HG02981 (cell line): ENCODE results near the gene PKP1.
"Not testable (repeated sequence)": the region's sequence is repeated elsewhere in the genome, so short reads cannot be mapped to it uniquely, and the experiment has no call there.

Source experiments
- ATAC-seq: cut with Tn5 transposase; IDR thresholded peaks from one replicate; pipeline ENCODE4 v1.9.1; 2021; ENCODE audit warnings: mild to moderate bottlenecking, moderate library complexity; ENCODE audit not compliant: unreplicated experiment

The PKP1 gene, protein sequence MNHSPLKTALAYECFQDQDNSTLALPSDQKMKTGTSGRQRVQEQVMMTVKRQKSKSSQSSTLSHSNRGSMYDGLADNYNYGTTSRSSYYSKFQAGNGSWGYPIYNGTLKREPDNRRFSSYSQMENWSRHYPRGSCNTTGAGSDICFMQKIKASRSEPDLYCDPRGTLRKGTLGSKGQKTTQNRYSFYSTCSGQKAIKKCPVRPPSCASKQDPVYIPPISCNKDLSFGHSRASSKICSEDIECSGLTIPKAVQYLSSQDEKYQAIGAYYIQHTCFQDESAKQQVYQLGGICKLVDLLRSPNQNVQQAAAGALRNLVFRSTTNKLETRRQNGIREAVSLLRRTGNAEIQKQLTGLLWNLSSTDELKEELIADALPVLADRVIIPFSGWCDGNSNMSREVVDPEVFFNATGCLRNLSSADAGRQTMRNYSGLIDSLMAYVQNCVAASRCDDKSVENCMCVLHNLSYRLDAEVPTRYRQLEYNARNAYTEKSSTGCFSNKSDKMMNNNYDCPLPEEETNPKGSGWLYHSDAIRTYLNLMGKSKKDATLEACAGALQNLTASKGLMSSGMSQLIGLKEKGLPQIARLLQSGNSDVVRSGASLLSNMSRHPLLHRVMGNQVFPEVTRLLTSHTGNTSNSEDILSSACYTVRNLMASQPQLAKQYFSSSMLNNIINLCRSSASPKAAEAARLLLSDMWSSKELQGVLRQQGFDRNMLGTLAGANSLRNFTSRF

DNA sequence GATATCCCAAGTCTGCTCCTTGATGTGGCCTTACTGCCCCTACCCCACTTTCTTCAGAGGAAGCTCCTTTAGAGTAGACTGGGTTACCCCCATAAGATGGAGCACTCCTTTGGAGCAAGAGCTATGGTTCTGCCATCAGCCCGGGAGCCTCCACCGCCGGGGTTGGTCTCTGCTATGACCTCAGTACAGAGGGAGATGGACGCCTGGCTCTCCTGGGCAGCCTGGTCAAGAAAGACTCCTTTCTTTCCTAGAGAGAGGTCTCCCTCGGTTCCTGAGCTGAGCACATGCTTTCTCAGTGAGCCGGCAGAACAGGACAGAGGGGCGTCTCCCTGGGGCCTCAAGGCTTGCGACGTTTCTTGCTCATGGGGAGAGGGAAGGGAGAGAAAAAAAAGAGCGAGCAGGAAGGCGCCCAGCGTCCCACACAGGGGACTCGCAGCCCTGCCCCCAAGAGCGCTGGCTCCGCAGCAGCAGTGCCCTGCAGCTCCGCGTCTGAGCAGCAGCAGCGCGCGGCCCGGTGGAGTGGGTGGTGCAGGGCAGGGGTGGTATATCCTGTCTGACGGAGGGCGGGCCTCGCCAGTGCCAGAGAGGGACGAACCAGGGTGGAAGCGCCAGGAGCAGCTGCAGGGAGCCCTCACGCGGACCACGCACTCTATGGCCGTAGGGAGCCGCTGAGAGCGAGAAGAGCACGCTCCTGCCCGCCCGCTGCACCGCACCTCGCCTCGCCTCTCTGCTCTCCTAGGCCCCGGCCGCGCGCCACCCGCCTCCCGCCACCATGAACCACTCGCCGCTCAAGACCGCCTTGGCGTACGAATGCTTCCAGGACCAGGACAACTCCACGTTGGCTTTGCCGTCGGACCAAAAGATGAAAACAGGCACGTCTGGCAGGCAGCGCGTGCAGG lies at the start of gene PKP1:
Gene PKP1, plus strand, starts transcription at position 576 of the 899 bp plus-strand sequence. Its CDS starts 197 bp downstream, at position 773.
- no peak for ATAC-seq

DNA sequence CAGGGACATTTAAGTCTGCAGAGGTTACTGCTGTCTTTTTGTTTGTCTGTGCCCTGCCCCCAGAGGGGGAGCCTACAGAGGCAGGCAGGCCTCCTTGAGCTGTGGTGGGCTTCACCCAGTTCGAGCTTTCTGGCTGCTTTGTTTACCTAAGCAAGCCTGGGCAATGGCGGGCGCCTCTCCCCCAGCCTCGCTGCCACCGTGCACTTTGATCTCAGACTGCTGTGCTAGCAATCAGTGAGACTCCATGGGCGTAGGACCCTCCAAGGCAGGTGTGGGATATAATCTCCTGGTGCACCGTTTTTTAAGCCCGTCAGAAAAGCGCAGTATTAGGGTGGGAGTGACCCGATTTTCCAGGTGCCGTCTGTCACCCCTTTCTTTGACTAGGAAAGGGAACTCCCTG lies 43.7 kb upstream of the PKP1 start:
- ATAC-seq: not testable (repeated sequence)

DNA sequence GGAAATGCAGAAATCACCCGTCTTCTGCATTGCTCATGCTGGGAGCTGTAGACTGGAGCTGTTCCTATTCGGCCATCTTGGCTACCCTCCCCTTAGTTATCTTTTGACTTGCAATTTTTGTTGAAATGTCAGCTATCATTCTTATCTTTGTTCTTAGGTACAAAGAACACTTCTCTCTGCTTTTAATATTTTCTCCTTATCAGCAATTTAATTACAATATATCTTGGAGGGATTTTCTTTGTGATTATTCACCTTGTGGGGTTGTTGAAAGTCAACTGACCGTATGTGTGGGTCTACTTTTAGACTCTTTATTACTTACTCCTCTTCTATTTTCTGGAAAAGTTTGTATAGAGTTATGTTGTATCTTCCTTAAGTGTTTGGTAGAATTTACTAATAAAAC lies 43.1 kb upstream of the PKP1 start:
- no peak for ATAC-seq

DNA sequence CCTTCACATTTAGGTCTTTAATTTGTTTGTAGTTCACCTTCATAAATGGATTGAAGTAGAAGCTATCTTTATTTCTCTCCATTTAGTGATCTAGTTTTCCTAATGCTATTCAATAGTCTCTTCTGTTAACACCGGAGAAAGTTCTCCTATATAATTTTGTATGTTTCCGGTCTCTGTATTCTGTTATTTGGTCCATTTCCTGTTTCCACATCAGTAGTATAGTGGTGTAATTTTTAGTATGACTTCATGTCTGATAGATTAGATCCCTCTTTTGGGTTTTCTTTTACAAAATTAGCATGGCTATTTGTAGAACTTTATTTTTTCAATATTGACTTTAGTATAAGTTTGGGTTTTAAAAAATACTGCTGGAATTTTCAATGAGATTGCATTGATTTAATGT lies 41.6 kb upstream of the PKP1 start:
- ATAC-seq: no peak

DNA sequence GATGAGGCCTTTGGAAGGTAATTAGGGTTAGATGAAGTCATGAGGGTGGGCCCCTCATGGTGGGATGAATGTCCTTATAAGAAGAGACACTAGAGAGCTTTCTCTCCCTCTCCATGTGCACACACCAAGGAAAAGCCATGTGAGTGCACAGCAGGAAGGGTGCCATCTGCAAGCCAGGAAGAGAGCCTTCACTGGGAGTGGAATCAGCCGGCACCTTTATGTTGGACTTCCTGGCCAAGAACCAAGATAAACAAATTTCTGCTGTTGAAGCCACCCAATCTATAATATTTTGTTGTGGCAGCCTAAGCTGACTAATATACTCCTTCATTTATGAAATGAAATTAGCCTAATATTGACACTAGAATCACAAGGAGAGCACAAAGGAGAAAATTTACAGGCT lies 38.2 kb upstream of the PKP1 start:
- no peak for ATAC-seq

DNA sequence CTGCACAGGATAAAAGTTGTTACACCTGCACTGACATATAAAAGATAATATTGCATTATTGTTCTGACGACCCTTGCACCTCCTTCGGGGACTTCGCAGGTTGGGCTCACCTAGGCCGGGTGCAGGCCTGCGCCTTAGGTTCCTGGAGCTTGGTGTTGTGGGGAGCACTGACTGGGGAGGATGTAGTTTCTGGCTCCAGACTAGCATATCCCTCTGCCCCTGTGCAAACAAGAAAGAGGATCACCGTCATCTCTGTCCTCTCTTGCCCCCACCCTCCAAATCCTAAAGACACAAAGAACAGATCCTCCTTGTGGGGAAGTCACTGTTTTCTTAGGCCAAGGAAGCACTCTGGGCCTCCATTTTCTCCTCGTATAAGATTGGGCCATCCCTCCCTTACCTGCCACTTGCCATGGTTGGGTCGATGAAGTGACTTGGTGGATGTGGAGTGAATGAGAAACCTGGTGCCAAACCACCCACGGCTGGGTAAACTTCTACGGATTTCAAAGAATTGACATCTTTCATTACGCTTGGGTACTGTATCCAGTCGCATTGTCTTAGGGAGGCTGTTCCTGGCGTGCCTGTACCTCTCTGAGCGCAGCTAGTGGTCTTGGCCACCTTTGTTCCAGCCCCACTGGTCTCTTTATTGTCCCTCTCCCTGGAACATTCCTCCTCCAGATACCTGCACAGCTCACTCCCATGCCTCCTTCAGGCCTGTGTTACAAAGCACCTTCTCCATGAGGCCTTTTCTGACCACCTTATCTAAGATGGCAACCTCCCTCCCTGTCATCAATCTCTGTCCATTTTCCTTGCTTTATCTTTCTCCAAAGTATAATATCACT lies 34.4 kb upstream of the PKP1 start:
- ATAC-seq: no peak

DNA sequence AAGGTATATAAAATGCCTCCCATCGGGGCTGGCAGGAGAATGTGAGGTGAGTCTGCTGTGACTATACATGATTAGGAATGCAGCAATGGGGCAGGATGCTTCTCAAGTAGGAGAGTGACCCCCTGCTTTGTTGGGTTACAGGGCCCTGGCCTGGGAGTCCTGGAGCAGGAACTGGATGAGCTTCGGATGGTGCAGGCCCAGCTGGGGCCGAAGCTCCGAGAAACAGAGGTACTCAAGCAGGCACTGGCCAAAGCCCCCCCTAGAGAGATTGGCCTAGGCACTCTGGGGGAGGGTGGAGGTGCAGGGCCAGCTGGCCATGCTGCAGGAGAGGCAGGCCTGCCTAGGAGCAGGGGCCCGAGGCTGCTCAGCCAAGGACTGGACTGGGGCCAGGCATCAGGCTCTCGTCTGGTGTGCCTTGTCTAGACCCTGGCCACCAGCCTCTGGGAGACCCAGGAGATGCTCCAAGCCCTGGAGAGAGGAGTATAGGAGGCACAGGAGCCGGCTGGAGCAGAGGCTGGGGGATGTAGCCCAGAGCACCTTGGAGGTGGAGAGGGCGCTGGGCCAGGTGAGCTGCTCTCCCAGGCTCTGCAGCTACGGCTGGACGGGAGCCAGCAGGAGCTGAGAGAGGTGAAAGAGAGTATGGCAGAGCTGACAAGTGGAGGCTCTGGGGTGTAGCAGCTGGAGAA lies 32.8 kb upstream of the PKP1 start:
- no peak for ATAC-seq

DNA sequence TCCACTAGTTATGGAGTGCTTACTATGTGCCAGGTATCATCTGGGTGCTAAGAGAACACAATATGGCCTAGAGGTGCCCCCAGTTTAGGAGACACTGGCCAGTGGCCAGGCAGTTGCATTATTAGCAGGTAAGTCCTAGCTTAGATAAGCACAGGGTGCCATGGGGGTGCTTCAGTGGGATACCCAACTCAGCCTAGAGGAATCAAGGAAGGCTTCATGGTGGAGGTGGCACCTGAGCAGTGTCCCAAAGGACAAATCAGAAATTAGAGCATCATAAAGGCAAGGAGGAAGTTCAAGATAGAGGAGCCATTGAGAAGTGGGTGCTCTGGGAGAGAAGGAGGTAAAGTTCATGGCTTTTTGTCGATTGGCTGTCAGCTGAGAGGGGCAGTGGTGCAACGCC lies 31.9 kb upstream of the PKP1 start:
- no peak for ATAC-seq

DNA sequence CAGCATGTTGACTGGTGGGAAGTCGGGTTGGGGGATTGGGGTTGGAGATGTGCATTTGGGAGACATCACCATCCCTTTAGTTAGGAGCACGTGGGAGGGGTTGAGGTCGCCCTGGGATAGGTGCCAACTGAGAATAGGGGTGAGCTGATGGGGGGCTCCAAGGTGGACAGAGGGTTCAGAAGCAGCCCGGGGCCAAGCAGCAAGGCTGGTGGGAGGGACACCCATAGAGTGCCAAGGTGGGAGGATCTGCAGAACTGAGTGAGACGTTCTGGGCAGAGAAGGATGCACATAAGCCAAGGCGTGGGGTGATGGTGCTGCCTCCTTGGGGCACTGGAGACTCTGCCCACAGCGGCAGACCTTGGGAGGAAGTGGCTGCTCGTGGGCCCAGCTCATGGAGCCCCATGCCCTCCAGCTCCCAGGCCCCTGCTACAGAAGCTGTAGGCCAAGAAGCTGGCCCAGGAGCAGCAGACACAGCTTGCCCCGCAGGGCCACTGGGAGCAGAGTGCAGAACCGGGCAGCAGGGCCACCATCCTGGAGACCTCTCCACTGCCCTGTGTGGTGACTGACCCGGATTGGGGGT lies 31.4 kb upstream of the PKP1 start:
- ATAC-seq: no peak

DNA sequence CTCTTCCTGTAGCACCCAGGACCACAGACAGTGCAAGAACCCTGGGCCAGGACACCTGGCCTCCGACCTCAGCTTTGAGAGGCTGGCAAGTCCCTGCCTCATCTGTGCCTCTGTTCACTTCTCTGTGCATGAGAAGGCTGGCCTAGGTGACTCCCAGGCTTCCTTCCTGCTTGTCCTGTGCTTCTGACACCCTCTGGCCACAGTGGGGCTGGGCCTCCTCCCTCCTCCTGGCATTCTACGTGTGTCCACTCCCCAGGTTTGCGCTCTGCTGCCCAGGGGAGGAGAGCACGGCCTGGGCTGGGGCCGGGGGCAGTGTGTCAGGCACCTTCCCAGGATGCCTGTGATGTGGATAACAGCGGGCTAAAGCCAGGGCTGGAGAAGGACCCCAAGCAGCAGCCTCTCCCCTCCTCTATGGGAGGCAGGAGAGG lies 30.3 kb upstream of the PKP1 start:
- no peak for ATAC-seq

DNA sequence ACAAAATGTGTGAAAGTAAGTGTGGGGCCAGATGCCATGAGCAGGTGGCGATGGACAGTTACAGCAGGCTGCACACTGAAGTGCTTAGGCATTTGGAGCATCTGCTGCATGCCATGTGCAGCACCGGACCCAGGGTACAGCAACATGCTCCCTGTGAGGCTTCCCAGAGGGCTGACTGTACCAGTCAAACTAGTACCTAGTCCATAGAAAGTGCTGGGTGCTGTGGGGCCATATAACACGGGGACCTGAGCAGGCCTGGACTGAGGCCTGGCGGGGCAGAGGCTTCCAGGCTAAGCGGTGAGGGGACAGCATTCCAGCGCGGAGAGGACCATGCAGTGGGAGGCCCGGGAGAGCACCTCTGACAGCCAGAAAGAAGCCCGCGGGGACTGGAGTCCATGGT lies 29.9 kb upstream of the PKP1 start:
- ATAC-seq: no peak

DNA sequence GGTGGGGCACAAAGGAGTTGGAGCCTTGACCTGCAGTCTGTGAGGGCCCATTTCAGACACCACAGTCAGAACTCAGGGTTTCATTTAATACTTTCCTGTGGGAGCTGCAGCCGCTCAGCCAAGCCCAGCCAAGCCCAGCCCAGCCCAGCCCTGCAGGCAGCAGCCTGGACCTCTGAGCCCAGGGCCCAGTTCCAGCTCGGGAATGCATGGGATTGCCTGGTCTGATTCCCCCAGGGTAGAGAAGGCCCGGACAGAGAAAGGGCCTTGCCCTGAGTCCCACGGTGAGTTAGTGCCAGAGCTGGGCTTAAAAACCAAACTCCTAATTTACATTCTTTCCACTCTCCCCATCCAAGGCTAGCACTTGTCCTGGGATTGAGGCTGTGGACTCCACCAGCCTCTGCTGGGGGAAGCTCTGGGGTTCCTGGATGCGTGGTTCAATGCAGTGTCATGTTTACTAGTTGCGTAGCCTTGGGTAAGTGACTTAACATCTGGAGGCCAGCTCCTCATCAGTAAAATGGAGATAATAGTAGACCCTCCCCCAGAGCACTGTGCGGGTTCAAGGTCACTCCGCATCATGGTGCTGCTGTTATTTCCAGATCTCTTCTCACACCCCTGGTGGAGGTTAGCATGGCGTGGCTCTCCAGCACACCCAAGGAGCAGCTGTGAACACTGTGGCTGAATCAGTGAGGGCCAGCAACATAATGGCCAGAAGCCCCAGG lies 29.2 kb upstream of the PKP1 start:
- ATAC-seq: no peak

DNA sequence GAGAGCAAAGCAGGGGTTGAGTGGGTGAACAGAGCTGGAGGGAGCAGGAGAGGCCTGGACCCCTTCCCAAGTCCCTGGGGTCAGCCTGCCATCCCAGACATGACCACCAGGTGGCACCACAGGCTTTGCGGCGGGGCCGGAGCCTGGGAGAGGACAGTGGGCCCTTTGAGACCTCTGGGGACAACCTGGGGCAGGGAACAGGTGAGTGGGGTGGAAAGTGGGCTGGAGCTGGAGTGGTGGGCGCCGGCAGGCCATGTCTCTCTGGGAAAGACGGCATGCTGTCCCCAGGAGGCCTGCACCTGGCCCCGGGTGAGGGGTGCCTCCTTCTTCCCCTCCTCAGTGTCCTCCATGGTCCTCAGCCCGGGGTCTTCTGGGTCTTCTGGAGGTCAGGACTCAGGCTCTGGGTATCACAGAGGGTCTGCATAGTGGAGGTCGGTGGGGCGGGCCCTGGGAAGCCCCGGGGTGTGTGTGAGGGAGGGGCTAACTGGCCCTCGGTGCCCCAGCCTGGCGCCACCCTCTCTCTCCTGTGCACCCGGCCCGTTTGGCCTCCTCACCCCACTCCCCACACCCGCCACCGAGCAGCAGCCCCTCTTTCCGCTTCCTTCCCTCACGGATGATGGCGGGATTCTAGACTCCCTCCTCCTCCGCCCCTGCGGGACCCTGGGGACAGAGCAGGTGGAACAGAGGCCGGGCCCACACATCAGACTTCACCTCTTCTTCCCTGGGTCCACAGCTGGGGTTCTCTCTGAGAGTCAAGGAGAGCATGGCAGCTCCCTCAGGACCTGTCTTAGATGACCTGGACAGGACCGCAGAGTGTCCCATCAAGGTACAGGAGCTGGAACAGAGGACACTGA lies 28.5 kb upstream of the PKP1 start:
- ATAC-seq: no peak

DNA sequence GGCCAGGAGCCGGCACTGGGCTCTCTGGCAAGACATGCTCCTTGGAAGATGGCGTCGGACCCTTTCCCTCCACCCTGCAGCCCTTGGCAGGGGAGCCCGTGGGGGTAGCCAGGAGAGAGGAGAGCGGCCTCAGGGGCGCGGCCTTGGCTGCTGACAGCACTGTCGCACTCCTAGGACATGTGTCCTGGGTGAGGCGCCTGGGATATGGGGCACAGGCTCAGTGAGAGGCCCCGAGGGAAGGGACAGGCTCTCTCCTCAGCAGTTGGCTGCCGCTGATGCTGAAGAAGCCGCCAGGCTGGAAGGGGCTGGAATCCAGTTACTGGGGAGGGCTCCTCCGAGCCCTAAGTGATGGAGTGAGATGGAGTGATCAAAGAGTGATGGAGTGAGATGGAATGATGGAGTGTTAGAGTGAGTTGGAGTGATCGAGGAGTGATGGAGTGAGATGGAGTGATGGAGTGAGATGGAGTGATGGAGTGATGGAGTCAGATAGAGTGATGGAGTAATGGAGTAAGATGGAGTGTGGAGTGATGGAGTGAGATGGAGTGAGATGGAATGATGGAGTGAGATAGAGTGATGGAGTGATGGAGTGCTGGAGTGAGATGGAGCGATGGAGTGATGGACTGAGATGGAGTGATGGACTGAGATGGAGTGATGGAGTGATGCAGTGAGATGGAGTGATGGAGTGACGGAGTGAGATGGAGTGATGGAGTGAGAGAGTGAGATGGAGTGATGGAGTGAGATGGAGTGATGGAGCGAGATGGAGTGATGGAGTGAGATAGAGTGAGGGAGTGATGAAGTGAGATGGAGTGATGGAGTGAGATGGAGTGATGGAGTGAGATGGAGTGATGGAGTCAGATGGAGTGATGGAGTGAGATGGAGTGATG lies 27.6 kb upstream of the PKP1 start:
- no peak for ATAC-seq

DNA sequence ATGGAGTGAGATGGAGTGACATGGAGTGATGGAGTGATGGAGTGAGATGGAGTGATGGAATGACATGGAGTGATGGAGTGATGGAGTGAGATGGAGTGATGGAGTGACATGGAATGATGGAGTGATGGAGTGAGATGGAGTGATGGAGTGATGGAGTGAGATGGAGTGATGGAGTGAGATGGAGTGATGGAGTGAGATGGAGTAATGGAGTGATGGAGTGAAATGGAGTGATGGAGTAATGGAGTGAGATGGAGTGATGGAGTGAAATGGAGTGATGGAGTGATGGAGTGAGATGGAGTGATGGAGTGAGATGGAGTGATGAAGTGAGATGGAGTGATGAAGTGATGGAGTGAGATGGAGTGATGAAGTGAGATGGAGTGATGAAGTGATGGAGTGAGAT lies 25.2 kb upstream of the PKP1 start:
- not testable (repeated sequence) for ATAC-seq

DNA sequence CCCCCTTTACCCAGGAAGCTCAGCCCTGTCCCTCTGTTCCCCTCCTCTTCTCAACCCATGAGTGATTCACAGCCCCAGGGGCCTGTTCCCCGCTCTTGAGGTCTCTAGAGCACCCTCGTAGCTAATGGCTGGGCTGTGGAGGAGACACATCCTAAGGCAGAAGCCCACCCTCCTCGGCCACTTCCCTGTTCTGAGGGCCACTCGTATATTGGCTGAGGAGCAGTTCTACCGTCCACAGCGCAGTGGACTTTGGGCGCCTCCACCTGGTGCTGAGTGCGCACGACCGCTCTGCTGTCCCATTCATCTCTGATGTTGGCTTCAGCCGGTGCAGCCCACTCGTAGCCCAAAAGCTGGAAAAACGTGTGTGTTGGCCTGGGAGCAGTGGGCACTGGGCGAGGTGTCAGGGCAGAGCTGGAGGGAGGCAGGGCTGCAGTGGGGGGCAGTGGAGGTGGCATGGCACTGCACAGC lies 24.5 kb upstream of the PKP1 start:
- no peak for ATAC-seq
